SIG-M5 treated with dmso at 0.1 percent for 504 hours (cell line): ENCODE measurements around the gene FAM89A.
A peak's percentile ranks its signal among the peaks of the same experiment; 100 is the strongest.

Experiments
- DNase-seq: peaks from one replicate; lab custom pipeline; 2025; ENCODE audit not compliant: unreplicated experiment; lab: John Stamatoyannopoulos, UW

FAM89A gene

DNA sequence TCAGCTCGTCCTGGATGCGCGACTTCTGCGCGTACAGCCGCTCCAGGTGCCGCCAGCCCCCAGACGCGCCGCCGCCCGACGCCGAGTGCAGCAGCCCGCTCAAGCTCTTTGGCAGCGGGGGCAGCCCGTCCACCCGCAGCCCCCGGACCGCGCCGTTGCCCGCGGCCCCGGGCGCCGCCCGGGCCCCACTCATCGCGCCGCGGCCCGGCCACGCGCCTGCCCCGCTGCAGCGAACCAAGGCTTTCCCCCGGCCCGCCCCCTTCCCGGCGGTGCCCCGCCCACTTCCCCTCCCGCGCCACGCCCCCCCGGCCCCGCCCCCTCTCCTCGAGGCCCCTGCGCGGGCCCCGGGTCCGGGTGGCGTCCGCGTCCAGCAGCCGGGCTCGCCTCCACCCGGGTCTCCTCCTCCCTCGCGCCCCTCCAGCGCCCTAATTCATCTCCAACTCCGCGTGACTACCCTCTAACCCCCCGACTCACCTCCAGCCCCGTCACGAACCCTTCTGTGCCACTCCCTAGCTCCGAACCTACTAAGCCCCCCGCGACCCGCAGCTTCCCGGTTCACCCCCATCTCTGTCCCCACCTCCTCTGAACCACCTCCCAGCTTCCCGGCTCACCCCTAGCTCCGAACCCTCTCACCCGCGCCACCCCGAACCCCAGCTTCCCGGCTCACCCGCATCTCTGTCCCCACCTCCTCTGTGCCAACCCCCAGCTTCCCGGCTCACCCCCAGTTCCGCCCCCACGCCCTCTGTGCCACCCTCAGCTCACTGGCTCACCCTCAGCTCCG lies at the start of gene FAM89A:
Gene FAM89A, minus strand, starts transcription at position 236 of the 781 bp plus-strand sequence. Its CDS starts 43 bp downstream, at position 193.
- peak; percentile 35 for DNase-seq

DNA sequence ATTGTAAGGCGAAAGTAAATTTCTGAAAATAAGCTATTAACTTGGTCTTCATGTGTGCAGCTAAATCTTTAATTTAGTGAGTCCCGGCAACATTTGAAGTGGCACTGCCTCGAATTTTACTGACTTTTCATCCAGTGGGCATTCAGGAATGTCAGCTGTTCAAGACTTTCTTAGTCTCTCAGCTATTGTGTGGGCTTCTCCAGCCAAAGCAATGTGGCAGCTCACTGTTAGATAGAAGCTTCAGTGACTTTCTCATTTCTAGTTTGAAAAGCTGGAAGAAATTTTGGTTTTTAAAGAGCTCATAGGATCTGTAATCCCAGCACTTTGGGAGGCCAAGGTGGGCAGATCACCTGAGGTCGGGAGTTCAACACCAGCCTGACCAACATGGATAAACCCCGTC lies 44.3 kb upstream of the FAM89A start:
- no peak for DNase-seq

DNA sequence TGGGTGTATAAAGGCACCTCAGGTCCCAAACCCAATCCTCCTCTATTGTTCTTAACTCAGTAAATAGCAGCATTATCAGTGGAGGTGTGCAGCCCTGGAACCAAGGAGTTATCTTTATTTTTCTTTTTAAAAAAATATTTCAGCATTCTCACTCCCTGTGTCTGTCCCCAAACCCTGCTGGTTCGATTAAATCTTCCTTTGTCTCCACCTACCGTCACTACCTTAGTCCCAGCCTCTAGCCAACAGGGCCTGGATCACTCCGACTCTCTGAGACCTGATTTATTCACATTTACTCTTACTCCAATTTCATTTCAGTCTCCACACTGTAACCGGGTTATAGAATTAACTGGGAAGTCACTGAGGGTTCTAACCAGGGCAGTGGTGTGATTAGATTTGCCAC lies 39.1 kb upstream of the FAM89A start:
- no peak for DNase-seq

DNA sequence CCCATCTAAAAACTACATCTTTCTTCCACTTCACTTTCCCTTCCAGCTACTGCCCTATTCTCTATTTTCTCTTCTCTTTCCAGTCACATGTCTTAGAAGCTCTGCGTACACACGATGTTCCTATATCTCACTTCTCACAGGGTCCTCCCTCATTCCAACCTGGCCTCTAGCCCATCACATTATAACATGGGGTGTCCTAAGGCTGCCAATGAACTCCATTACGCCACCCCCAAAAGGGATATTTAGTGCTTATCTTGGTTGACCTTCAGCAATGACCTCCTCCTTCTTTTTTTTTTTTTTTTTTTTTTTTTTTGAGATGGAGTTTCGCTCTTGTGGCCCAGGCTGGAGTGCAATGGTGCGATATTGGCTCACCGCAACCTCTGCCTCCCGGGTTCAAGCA lies 38.2 kb upstream of the FAM89A start:
- DNase-seq: no peak

DNA sequence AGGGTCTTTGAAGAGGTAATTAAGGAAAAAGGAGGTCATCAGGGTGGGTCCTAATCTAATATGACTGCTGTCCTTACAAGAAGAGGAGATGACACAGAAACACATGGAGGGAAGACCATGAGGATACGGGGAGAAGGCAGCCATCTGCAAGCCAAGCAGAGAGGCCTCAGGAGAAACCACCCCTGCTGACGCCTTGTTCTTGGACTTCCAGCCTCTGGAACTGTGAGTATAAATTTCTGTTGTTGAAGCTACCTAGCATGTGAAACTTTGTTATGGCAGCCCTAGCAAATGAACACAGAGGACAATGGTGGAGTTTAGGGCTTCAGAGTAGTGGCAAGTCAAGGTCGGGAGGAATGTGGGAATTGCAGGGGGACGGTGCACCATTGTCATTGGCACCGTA lies 36.7 kb upstream of the FAM89A start:
- no peak for DNase-seq

DNA sequence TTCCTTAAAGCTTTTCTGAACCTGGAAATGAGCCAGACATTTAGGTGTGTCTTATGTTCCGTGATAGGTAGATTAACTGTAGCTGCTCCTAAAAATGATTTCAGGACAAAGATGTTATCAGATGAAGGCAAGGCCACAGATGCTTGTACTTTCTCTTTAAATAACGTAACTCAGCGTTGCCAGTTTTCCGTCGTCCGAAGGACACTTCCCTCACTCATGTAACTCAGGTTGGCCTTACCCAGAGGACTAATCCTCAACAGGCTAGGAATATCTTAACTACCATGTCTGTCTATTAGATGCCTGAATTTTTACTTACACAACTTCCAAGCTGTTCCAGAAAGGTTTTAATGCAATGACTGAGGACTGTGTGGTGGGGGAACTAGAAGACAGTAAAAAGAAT lies 35.4 kb upstream of the FAM89A start:
- no peak for DNase-seq

DNA sequence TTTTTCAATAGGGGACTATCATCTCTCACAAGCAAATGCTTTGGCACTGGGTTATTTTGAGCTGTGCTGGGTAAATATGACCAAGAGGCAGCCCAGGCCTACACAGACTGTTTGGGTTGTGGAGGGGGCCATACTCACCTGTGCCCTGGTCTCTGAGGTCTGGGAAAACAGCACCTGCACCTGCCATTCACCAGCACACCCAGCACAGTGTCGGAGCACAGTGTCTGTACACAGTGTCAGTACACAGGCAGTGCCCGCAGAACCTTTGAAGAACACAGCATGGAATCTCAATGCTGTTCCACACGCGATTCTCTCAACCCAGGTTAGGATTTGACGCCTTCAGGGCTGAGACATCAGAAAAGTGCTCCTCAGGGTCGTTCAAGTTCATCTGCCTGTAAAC lies 35.0 kb upstream of the FAM89A start:
- DNase-seq: no peak

DNA sequence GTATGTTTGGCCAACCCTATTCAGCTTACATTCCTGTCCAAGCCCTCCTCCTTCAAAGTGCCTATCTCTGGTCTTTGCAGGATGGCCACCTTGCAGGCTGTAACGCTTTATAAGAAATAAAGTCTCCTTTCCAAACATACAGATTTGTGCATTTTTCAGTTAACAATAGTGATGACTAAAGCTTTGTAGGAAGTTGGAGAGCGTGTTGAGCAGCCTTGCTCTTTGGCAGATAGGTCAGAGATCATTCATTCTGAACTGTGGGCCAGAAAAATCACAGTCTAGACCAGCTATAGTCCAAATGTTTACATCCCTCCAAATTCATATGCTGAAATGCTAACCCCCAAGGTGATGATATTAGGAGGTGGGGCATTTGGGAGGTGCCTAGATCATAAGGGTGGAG lies 34.0 kb upstream of the FAM89A start:
- DNase-seq: no peak

DNA sequence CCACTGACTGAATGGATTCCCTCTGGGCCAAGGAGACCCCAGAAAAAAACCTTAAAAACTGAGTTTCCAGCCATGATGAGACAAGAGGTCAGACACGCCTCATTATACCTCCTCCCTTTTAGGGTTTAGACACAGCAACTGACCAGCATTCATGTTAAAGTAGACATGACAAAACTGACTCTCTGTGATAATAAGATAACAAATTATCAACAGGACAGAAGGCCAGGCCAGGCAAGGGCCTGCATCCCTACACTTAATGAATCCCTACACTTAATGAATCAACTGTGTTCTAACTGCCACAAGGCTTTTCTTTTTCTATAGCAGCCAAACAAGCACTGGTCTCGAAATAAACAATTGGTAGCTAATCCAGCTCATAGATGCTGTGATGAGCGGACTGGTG lies 33.3 kb upstream of the FAM89A start:
- DNase-seq: no peak

DNA sequence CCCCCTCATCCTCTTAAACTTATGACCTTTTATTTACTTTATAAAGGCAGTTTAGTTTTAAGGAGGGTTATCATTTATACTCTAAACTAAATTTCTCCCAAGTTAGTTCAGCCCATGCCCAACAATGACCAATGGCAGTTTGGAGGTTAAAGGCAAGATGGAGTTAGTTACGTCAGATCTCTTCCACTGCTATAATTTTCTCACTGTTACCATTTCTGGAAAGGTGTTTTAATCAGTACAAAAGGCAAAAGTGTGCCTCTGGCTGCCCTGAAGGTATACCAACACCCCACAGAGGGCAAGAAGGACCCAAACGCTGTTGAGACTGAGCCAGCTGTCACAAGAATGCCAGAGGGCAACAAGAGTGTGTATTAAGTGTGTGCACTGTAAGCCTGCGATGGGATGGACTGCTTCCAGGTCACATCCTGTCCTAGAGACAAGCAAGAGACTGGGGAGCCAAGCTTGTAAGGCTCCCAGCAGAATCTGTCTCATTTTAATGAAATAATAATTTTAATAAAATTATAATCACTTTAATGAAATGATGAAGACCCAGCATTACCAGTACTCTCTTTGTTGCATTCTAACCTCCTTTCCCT lies 32.5 kb upstream of the FAM89A start:
- DNase-seq: no peak

DNA sequence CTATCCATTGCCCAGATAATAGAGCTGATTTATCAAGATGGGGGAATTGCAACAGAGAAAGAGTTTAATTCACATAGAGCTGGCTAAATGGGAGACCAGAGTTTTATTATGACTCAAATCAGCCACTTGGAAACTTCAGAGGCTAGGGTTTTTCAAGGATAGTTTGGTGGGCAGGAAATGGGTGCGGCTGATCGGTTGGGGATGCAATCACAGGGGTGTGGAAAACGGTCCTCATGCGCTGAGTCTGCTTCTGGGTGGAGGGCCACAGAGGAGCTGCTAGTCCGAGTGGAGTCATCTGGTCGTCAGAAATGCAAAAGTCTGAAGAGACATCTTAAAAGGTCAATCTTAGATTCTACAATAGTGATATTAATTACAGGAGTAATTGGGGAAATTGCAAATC lies 32.0 kb upstream of the FAM89A start:
- DNase-seq: no peak

DNA sequence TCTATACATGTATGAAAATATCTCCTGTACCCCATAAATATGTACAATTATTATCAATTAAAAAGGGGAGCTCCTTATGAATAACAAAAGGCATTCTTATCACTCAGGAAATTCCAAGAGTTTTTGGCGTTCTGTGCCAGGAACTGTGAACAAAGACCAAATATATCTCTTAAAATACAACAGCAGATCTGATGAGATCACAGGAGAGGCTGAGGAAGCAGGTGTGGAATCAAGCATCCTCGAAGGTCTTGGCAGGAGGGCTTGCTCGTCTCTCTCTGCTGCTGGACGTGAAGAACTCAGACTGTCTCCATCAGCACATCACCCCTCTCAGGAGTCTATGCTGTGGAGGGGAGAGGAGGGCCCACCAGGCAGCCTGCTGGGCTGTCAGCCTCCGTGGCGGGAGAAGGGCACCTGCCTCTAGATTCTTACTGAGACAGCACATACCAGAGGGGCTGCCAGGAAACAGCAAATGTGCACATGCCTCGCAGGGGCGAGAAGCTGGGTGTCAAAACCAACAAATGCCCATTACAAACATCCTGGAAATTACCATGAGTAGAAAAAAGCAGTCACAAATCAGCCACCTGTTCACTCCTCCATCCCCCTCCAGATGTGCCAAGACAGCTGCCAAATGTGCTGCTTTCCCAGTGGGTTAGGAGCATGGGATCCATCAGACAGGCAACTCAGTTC lies 30.8 kb upstream of the FAM89A start:
- no peak for DNase-seq

DNA sequence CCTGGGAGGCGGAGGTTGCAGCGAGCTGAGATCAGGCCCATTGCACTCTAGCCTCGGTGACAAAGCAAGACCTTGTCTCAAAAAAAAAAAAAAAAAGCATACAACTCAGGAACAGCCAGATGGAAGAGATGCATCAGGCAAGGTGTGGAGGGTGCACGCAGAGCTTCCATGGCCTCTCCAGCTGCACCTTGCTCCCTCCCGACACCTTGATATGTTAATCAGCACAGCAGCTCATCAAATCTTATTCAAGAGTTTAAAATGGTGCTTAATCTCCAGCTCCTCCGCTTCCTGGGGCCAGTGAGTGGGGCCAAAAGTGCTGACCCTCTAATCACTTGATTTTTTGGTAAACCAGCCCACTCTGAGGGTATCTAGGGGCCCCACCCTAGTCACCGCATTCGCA lies 29.3 kb upstream of the FAM89A start:
- DNase-seq: no peak

DNA sequence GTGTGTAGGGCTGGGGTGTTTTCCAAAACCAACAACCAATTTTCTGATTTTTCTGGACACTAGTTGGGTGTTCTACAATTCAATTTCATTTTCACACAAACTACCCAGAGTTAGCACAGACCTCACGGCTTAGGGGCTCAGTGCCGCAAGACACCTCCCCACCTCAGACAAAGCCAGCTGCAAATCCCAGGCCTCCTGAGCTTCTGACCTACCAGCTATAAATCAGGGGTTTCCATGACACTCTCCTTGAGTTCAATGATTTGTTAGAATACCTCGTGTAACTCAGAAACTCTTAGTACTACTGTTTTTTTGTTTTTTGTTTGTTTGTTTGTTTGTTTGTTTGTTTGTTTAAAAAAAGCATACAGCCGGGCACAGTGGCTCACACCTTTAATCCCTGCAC lies 28.7 kb upstream of the FAM89A start:
- DNase-seq: no peak

DNA sequence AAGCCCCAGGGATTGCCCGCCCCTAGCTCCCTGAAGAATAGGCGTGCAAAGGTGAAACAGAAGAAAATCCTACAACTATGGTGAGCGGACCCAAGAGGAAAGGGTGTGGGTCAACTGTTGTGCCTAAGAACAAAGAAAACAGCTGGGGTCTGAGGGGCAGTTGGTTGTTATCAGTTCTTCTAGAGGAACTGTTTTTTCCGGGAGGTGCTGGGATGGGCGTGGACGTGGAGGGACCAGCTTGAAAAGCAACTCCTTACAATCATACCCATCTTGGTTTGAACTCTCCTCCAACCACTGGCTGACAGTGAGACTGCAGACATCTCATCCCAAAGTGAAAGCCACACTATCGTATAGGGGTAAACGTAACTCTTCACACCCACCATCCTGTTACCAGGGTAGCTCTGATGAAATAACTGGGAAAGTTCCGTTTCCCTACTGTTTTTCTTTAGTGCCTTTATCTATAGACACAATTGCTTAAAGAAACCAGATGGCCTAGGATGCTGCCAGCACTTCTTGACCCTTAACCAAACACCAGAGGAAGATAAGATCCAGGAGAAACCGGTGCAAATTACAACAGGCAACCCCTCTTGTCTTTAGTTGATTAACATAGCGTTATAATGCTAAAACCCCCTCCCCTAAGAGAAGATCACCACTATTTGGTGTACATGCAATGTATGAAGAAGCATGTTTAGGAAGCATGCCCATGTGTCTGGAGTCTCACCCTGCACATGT lies 25.6 kb upstream of the FAM89A start:
- no peak for DNase-seq

DNA sequence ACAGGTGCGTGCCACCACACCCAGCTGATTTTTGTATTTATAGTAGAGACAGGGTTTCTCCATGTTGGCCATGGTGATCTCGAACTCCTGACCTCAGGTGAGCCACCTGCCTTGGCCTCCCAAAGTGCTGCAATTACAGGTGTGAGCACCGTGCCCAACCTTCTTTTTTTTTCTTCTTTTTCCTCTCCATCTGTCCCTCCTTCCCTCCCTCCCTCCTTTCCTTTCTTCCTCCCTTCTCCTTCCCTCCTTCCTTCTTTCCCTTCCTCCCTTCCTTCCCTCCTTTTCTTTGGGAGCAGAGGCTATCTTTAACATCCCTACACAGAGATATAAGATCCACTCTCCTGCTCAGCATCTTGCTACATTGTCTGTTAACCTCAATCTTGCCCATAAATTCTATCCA lies 24.4 kb upstream of the FAM89A start:
- no peak for DNase-seq

DNA sequence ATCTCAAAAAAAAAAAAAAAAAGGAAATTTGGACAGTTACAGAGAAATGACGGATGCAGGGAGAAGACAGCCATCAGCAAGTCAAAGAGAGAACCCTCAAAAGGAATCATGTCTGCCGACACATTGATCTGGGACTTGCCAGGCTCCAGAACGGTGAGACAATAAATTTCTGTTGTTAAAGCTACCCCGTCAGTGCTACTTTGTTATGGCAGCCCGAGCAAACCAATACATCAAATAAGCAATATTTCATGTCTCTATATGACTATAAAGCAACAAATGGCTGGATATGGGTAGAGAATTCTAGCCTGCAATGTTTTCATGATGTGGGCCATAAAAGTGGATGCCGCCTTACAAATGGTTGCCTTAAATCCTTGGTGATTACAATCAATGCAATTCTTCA lies 23.3 kb upstream of the FAM89A start:
- no peak for DNase-seq

DNA sequence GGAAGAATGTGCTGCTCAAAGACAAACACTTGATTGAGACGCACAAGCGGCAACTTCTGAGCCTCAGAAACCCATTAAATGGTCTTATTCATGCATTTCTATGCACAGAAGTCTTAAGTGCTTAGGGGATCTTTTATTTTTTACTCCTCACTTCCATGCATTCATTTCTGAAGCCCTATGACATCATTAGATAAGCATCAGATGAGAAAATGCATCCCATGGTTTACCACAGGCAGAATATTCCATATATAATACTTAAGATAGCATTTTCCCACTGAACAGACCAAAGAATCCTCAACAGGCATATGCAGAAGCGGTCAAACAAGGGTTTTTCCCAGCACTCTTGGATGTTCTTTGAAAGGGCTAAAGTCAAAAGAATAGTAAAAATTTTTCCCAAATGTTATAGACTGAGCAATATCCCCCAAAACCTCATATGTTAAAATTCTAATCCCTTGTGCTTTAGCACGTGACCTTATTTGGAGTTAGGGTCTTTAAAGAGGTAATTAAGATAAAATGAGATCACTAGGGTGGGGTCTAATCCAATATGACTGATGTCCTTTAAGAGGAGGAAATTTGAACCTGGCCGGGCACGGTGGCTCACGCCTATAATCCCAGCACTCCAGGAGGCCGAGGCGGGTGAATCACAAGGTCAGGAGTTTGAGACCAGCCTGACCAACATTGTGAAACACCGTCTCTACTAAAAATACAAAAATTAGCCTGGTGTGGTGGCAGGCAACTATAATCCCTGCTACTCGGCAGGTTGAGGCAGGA lies 22.6 kb upstream of the FAM89A start:
- no peak for DNase-seq

DNA sequence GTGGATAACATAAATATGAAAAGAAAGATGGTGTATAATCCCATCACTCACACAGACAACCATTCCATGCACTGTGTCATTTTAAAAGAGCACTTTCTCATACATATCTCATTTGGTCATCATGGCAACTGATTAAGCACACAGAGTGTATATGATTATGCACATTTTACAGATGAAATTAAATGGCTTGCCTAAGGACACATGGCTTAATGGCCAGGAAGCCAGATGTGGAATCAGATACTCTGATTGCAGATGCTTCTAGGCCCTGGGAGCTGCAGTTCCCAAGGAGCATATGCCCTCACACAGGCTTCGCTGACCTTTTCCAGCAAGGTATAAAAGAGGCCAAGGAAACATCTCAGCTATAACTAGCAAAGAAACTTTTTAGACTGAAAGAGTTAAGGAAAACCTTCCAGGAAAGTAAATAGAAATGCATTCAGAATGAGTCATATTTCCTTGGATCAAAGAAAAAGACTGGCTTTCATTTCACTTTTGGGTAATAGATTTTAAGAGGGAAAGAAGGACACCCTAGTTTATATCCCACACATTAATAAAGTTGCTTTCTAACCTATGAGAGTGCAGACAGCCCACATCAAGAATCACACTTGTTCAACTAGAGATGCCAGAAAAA lies 19.6 kb upstream of the FAM89A start:
- no peak for DNase-seq

DNA sequence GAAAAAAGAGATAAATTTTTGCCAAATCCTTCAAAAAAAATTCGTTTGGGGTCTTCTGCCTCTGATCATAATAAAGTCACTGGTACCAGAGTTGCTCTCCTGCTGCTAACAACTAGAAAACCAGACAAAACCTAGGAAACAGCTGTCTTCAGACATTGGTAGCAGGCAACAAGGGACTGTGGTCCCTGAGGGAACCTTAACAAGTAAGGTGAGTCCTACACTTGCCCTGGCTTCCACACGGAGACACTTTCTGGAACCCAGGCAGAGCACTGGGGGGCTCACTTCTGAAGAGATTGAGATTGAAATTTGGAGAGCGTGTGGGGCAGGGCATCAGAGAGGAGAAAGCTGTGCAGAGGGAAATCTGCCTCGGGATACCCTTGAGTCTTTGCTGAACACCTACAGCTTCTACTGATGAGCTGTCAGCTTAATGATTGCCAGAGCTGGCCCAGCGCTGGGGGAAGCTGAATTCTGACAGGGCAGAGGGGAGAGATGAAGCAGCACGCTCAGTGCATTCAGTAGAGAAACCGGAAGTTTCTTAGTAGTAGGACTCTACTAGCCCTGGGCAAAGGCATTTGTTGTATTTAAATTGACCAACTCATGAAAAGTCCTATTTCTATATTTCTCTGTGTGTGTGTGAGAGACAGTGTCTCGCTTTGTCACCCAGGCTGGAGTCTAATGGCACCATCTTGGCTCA lies 18.5 kb upstream of the FAM89A start:
- DNase-seq: no peak
